Measurements from ENCODE around the gene GRM4.

GRCh38 chr6:33999567-33999966 lies 146.3 kb downstream of the GRM4 start:
- TF ChIP-seq EZH2 (IDR thresholded peaks at IDR 0.05; ENCODE audit: insufficient read depth, poor library complexity, severe bottlenecking) (no peak), EZH2phosphoT487 (IDR thresholded peaks at IDR 0.05; ENCODE audit: insufficient read depth, low read depth) (no peak)
